HUES6 (cell line): ENCODE data around the gene TMEM106B.

Experiments used
- H3K27ac ChIP-seq: 2 replicates; pipeline ENCODE4 v1.7.0; 2013; ENCODE audit warnings: low read depth, mild to moderate bottlenecking, low read length, inconsistent platforms
- H3K27me3 ChIP-seq: 2 replicates; pipeline ENCODE4 v1.6.1; 2013; ENCODE audit warnings: low read length; ENCODE audit not compliant: control insufficient read depth, insufficient read depth
- H3K36me3 ChIP-seq: 2 replicates; pipeline ENCODE4 v1.6.1; 2013; ENCODE audit warnings: low read length; ENCODE audit not compliant: control insufficient read depth, insufficient read depth
- H3K4me1 ChIP-seq: 2 replicates; pipeline ENCODE4 v1.6.1; 2013; ENCODE audit warnings: low read length; ENCODE audit not compliant: control insufficient read depth, insufficient read depth
- H3K4me3 ChIP-seq: 2 replicates; pipeline ENCODE4 v1.5.1; 2013; ENCODE audit warnings: low read depth, low read length
- H3K9ac ChIP-seq: one replicate; pipeline ENCODE4 v1.6.1; 2013; ENCODE audit warnings: mild to moderate bottlenecking, low read length
- H3K9me3 ChIP-seq: 2 replicates; pipeline ENCODE4 v1.6.1; 2013; ENCODE audit warnings: low read depth, low read length; ENCODE audit not compliant: control insufficient read depth, insufficient read depth

TMEM106B gene

DNA sequence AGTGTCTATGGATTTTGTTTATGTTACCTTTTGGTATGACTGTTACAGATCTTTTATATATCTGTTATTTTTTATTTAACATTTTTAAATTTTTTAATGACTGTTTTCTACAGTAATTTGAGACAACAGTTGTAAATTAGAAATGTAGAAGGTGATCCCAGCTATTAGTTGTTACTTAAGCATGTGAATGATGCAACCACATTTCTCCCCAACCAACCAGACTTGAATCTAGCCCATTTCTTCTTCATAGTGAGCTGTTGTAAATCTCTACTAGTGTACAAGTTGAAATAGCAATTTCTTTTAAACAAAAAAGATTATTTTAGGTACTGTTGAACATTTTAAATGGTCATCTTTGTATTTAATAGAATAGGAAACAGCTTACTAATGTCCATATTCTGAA is 18.0 kb downstream of the TMEM106B start:
- no peak overlapping the region for H3K4me3 ChIP-seq
- no peaks in the 10 kb centered on the region for H3K27me3 ChIP-seq
- H3K36me3 ChIP-seq, result peaks cover 40% of the 10 kb centered on the region
- H3K9ac ChIP-seq, result no peak overlapping the region
- no peaks in the 10 kb centered on the region for H3K4me1 ChIP-seq
- H3K9me3 ChIP-seq, result no peaks in the 10 kb centered on the region
- H3K27ac ChIP-seq, result no peak overlapping the region

DNA sequence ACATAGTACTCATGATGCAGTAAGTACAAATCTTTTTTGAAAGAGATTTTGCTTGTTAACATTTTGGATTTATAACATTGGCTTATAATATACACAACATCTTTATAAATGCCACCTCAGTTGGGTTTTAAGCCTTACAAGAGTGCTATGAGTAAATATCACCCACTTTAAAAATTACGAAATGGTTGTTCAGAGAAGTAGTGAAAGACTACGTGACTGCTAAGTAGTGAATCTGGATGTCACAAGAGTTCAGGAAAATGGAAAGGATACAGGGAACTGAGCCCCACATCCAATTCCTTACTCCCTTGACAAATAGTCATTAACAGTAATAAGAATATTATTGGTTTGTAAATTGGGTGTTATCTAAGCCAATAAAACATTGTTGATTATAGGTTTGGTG is 20.0 kb downstream of the TMEM106B start:
- H3K9ac ChIP-seq, result no peak overlapping the region
- H3K27me3 ChIP-seq, result no peaks in the 10 kb centered on the region
- no peak overlapping the region for H3K27ac ChIP-seq
- H3K9me3 ChIP-seq, result no peaks in the 10 kb centered on the region
- no peak overlapping the region for H3K4me3 ChIP-seq
- H3K36me3 ChIP-seq, result peaks cover 30% of the 10 kb centered on the region
- no peaks in the 10 kb centered on the region for H3K4me1 ChIP-seq

- Histone ChIP-seq H3K9ac (no peak overlapping the region), H3K27ac (no peak overlapping the region), H3K4me1 (no peaks in the 10 kb centered on the region), H3K36me3 (peaks cover 22% of the 10 kb centered on the region), H3K9me3 (no peaks in the 10 kb centered on the region), H3K27me3 (no peaks in the 10 kb centered on the region), H3K4me3 (no peak overlapping the region)
Observed at GRCh38 chr7:12233175-12233574, 22.1 kb downstream of the TMEM106B start.

GRCh38 chr7:12234334-12234865 is 23.3 kb downstream of the TMEM106B start:
- Histone ChIP-seq H3K9ac (no peak overlapping the region), H3K4me1 (no peaks in the 10 kb centered on the region), H3K9me3 (no peaks in the 10 kb centered on the region), H3K27me3 (no peaks in the 10 kb centered on the region), H3K4me3 (no peak overlapping the region), H3K36me3 (peaks cover 29% of the 10 kb centered on the region), H3K27ac (no peak overlapping the region)

- no peaks in the 10 kb centered on the region for H3K27me3 ChIP-seq
- H3K36me3 ChIP-seq, result peaks cover 21% of the 10 kb centered on the region
- H3K27ac ChIP-seq, result no peak overlapping the region
- H3K9ac ChIP-seq, result no peak overlapping the region
- H3K9me3 ChIP-seq, result no peaks in the 10 kb centered on the region
- no peak overlapping the region for H3K4me3 ChIP-seq
- H3K4me1 ChIP-seq, result no peaks in the 10 kb centered on the region
Observed at GRCh38 chr7:12235970-12236369, 24.9 kb downstream of the TMEM106B start.

DNA sequence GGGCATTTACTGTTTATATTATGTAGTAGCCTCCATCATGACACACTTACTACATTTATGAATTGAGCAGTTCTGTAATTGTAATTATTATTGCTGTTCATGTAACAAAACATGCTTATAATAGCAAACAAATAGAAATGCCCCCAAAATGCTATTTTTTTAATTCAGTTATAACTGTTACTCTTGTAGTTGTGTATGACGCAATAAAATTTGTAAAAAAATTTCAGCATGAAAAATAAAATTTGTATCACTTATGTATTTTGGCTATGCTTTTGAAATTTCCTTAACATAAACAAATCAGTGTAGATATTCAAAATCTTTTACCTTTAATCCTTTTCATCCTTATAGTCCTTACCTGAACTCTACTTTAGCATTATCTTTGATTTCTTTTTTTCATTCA is 25.9 kb downstream of the TMEM106B start:
- H3K27ac ChIP-seq, result no peak overlapping the region
- H3K9ac ChIP-seq, result no peak overlapping the region
- no peaks in the 10 kb centered on the region for H3K27me3 ChIP-seq
- H3K36me3 ChIP-seq, result peaks cover 13% of the 10 kb centered on the region
- no peaks in the 10 kb centered on the region for H3K4me1 ChIP-seq
- no peaks in the 10 kb centered on the region for H3K9me3 ChIP-seq
- H3K4me3 ChIP-seq, result no peak overlapping the region

DNA sequence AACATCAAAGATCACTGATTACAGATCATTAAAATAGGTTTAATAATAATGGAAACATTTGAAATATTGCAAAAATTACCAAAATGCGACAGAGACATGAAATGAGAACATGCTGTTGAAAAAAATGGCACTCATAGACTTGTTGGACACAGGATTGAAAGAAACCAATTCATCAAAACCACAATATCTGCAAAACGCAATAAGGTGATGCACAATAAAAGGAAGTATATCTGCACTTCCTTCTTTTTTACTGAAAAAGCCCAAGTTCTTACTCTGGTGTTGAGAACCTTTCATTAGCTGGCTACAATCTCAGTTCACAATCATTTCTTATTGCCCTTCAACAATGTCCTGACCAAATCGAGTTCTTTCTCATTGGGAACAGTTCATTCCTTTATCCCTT is 28.7 kb downstream of the TMEM106B start:
- no peak overlapping the region for H3K4me3 ChIP-seq
- H3K9ac ChIP-seq, result no peak overlapping the region
- H3K27me3 ChIP-seq, result no peaks in the 10 kb centered on the region
- no peak overlapping the region for H3K27ac ChIP-seq
- peaks cover 12% of the 10 kb centered on the region for H3K36me3 ChIP-seq
- H3K9me3 ChIP-seq, result no peaks in the 10 kb centered on the region
- no peaks in the 10 kb centered on the region for H3K4me1 ChIP-seq

GRCh38 chr7:12244129-12244528 is 33.0 kb downstream of the TMEM106B start:
- no peaks in the 10 kb centered on the region for H3K4me1 ChIP-seq
- H3K4me3 ChIP-seq, result no peak overlapping the region
- H3K27ac ChIP-seq, result no peak overlapping the region
- H3K36me3 ChIP-seq, result no peaks in the 10 kb centered on the region
- no peaks in the 10 kb centered on the region for H3K27me3 ChIP-seq
- H3K9me3 ChIP-seq, result no peaks in the 10 kb centered on the region
- no peak overlapping the region for H3K9ac ChIP-seq

GRCh38 chr7:12244694-12245093 is 33.6 kb downstream of the TMEM106B start:
- no peak overlapping the region for H3K27ac ChIP-seq

GRCh38 chr7:12249706-12250105 is 38.6 kb downstream of the TMEM106B start:
- no peaks in the 10 kb centered on the region for H3K36me3 ChIP-seq
- no peak overlapping the region for H3K4me3 ChIP-seq
- H3K27ac ChIP-seq, result no peak overlapping the region
- H3K9ac ChIP-seq, result no peak overlapping the region
- H3K9me3 ChIP-seq, result no peaks in the 10 kb centered on the region
- no peaks in the 10 kb centered on the region for H3K4me1 ChIP-seq
- no peaks in the 10 kb centered on the region for H3K27me3 ChIP-seq

More at GRCh38 chr7:12244694-12245093, 33.6 kb downstream of the TMEM106B start:
- Histone ChIP-seq H3K9me3 (no peaks in the 10 kb centered on the region), H3K27me3 (no peaks in the 10 kb centered on the region), H3K4me3 (no peak overlapping the region), H3K9ac (no peak overlapping the region), H3K36me3 (no peaks in the 10 kb centered on the region), H3K4me1 (no peaks in the 10 kb centered on the region)

GRCh38 chr7:12250232-12250631 is 39.1 kb downstream of the TMEM106B start:
- Histone ChIP-seq H3K36me3 (no peaks in the 10 kb centered on the region), H3K9me3 (no peaks in the 10 kb centered on the region), H3K4me3 (no peak overlapping the region), H3K27ac (no peak overlapping the region), H3K27me3 (no peaks in the 10 kb centered on the region), H3K9ac (no peak overlapping the region), H3K4me1 (no peaks in the 10 kb centered on the region)

GRCh38 chr7:12256090-12256489 is 45.0 kb downstream of the TMEM106B start:
- Histone ChIP-seq H3K4me3 (no peak overlapping the region), H3K36me3 (no peaks in the 10 kb centered on the region), H3K9me3 (no peaks in the 10 kb centered on the region), H3K4me1 (no peaks in the 10 kb centered on the region), H3K27me3 (no peaks in the 10 kb centered on the region), H3K27ac (no peak overlapping the region), H3K9ac (no peak overlapping the region)
